RWPE2 (cell line): ENCODE data around the gene GNB1L.

Source experiments
- ATAC-seq: fragments of 200-7000 bp; cut with Tn5 transposase; 3 replicates; pipeline ENCODE4 v1.9.1; 2021; ENCODE audit warnings: low read depth
- DNase-seq: peaks from one replicate; pipeline ENCODE4 v3.0.0-alpha.2; 2020; ENCODE audit warnings: low spot score
- H3K27ac ChIP-seq: fragments of 450-650 bp; 2 replicates; pipeline ENCODE4 v1.5.1; 2017; ENCODE audit warnings: mild to moderate bottlenecking; ENCODE audit not compliant: poor library complexity, severe bottlenecking
- H3K27me3 ChIP-seq: fragments of 250-450 bp; sonication (Bioruptor Pico); 2 replicates; pipeline ENCODE4 v1.5.1; 2021; ENCODE audit warnings: mild to moderate bottlenecking, moderate library complexity; ENCODE audit not compliant: insufficient read depth, poor library complexity, severe bottlenecking
- H3K36me3 ChIP-seq: fragments of 250-450 bp; sonication (Bioruptor Pico); 2 replicates; pipeline ENCODE4 v1.5.1; 2020; ENCODE audit warnings: low read depth, mild to moderate bottlenecking, moderate library complexity
- H3K4me1 ChIP-seq: fragments of 250-450 bp; sonication (Bioruptor Pico); 2 replicates; pipeline ENCODE4 v1.5.1; 2021; ENCODE audit warnings: mild to moderate bottlenecking, moderate library complexity; ENCODE audit not compliant: insufficient read depth, poor library complexity, severe bottlenecking
- H3K4me3 ChIP-seq: fragments of 250-450 bp; sonication (Bioruptor Pico); 2 replicates; pipeline ENCODE4 v1.5.1; 2021; ENCODE audit warnings: mild to moderate bottlenecking, moderate library complexity; ENCODE audit not compliant: severe bottlenecking
- H3K9me3 ChIP-seq: fragments of 250-450 bp; sonication (Bioruptor Pico); 2 replicates; pipeline ENCODE4 v1.5.1; 2021; ENCODE audit warnings: mild to moderate bottlenecking, moderate library complexity; ENCODE audit not compliant: severe bottlenecking
- CTCF ChIP-seq: fragments of 450-650 bp; IDR thresholded peaks from one replicate; pipeline ENCODE4 v1.5.1; 2017; ENCODE audit warnings: mild to moderate bottlenecking, moderate library complexity; ENCODE audit not compliant: poor library complexity, severe bottlenecking

The GNB1L gene

GRCh38 chr22:19754701-19755144 lies 100.0 kb downstream of the GNB1L start:
- Histone ChIP-seq H3K27ac (no peak overlapping the region), H3K4me3 (no peak overlapping the region), H3K9me3 (no peaks in the 10 kb centered on the region), H3K4me1 (peaks cover 7% of the 10 kb centered on the region), H3K27me3 (peaks cover 29% of the 10 kb centered on the region), H3K36me3 (no peaks in the 10 kb centered on the region)
- DNase-seq (no peak), ATAC-seq (no peak)
- no peak for TF ChIP-seq CTCF

GRCh38 chr22:19753996-19754700 lies 100.5 kb downstream of the GNB1L start:
- ATAC-seq = no peak
- no peaks in the 10 kb centered on the region for H3K36me3 ChIP-seq
- no peak overlapping the region for H3K27ac ChIP-seq
- H3K27me3 ChIP-seq = peaks cover 23% of the 10 kb centered on the region
- H3K4me3 ChIP-seq = no peak overlapping the region
- H3K4me1 ChIP-seq = peaks cover 7% of the 10 kb centered on the region
- no peak for DNase-seq
- no peaks in the 10 kb centered on the region for H3K9me3 ChIP-seq
- no peak for TF ChIP-seq CTCF

GRCh38 chr22:19753090-19753842 lies 101.4 kb downstream of the GNB1L start:
- Histone ChIP-seq H3K4me1 (peaks cover 7% of the 10 kb centered on the region), H3K4me3 (no peak overlapping the region), H3K27me3 (peaks cover 20% of the 10 kb centered on the region), H3K9me3 (no peaks in the 10 kb centered on the region), H3K27ac (no peak overlapping the region), H3K36me3 (no peaks in the 10 kb centered on the region)
- no peak for DNase-seq
- TF ChIP-seq CTCF = no peak
- ATAC-seq = no peak

GRCh38 chr22:19751497-19752245 lies 103.0 kb downstream of the GNB1L start:
- H3K4me3 ChIP-seq = no peak overlapping the region
- peaks cover 7% of the 10 kb centered on the region for H3K4me1 ChIP-seq
- ATAC-seq = no peak
- H3K36me3 ChIP-seq = no peaks in the 10 kb centered on the region
- no peak for TF ChIP-seq CTCF
- no peaks in the 10 kb centered on the region for H3K9me3 ChIP-seq
- H3K27me3 ChIP-seq = peaks cover 20% of the 10 kb centered on the region
- H3K27ac ChIP-seq = no peak overlapping the region
- no peak for DNase-seq
